Aorta (tissue), 5 donors: ENCODE data around the gene PBLD. TPM values are rescaled to one million over a fixed set of nuclear protein-coding genes. Genes with fewer than 3 reads are reported as not detected.
"Not testable (repeated sequence)": the region's sequence is repeated elsewhere in the genome, so short reads cannot be mapped to it uniquely, and the experiment has no call there.

Experiments used
- ATAC-seq: fragments of 200-7000 bp; cut with Tn5 transposase; one replicate; pipeline ENCODE4 v1.9.1; 2022; ENCODE audit warnings: moderate library complexity; ENCODE audit not compliant: low FRiP score
- DNase-seq, 2 donors: peaks; one replicate each; pipeline ENCODE4 v3.0.0-alpha.2; 2020
- H3K27ac ChIP-seq, 2 donors: one replicate each; pipeline ENCODE4 v1.5.1; 2013; ENCODE audit warnings: low read length in 2 of 2, mild to moderate bottlenecking in 2 of 2, moderate library complexity in 2 of 2, control low read depth in 1 of 2, inconsistent platforms in 1 of 2, low read depth in 1 of 2
- H3K27me3 ChIP-seq, 2 donors: one replicate each; pipeline ENCODE4 v1.6.1; 2013; ENCODE audit warnings: control low read depth in 1 of 2, low read length in 1 of 2, mild to moderate bottlenecking in 1 of 2, moderate library complexity in 1 of 2; ENCODE audit not compliant: insufficient read depth in 2 of 2, control insufficient read depth in 1 of 2
- H3K36me3 ChIP-seq, 2 donors: one replicate each; pipeline ENCODE4 v1.6.1; 2013; ENCODE audit warnings: control low read depth in 1 of 2, low read length in 1 of 2, mild to moderate bottlenecking in 1 of 2; ENCODE audit not compliant: insufficient read depth in 2 of 2, control insufficient read depth in 1 of 2
- H3K4me1 ChIP-seq, 2 donors: one replicate each; pipeline ENCODE4 v1.6.1; 2013; ENCODE audit warnings: low read length in 2 of 2, control low read depth in 1 of 2, mild to moderate bottlenecking in 1 of 2, moderate library complexity in 1 of 2; ENCODE audit not compliant: insufficient read depth in 2 of 2, control insufficient read depth in 1 of 2
- H3K4me3 ChIP-seq, 2 donors: one replicate each; pipeline ENCODE4 v1.5.1; 2013; ENCODE audit warnings: low read length in 2 of 2, control low read depth in 1 of 2, mild to moderate bottlenecking in 1 of 2
- H3K9me3 ChIP-seq: one replicate; pipeline ENCODE4 v1.6.1; 2013; ENCODE audit warnings: mild to moderate bottlenecking, low read length; ENCODE audit not compliant: control insufficient read depth
- WGBS, 2 donors: extraction: QIAGEN DNeasy Blood & Tissue Kit; methylation state at CpG; one replicate each; pipeline ENCODE4 v1.1.7; 2013; 5-methylcytosine and 5-hydroxymethylcytosine counted together
- intact Hi-C, 2 donors: fragments of 100-400 bp; cut with DNase I; formaldehyde crosslinking; loops; one replicate each; pipeline versions ENCODE4 v1.14.2 to v1.15.0; 2022
- polyA plus RNA-seq, 2 donors: library from polyadenylated mRNA; stranded (reverse); fragments of 200-250 nt; gene quantifications; one replicate each; pipeline ENCODE4 v1.2.3, GENCODE V29; 2013
- total RNA-seq, 2 donors: library from RNA; stranded (reverse); fragmentation: NEBNext Ultra II Directional; extraction: Animal tissue kit (Norgen Biotek cat#: 25700); gene quantifications; one replicate each; pipeline ENCODE4 v1.2.1, GENCODE V29; 2021
- donor health status: healthy with polysubstance abuse.
- donor health status: Bipolar disorder and iron deficiency.
- donor health status: DM: no; HTN: no; CAD: no.
- donor health status: DM: no; HTN: no; CAD: no.
- donor health status: DM: yes; HTN: yes; CAD: no.

The PBLD gene
- total and polyA plus RNA-seq, 4 donors = 5.8 to 36.8 (median 7.2) TPM

DNA sequence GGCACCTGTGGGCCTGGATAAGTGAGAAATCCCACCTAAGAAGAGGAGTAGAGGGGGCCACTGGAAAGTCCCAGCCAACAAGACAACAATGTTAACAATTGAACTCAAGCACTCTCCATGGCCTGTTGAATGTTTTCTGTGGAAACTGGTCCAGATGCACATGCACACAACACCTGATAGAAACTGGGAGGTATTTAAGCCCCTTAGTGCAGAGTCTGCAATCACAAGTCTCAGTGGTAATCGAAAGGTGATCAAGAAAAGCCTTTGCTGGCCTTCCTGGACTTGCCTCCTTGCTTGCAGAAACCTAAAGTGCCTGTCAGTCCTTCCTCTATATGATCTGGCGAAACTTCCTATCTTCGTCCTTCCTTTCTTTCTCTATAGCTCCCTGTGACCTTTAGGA lies 31.4 kb downstream of the PBLD start:
- no peaks in the 10 kb centered on the region for H3K36me3 ChIP-seq
- no peaks in the 10 kb centered on the region for H3K27me3 ChIP-seq
- no peaks in the 10 kb centered on the region for H3K9me3 ChIP-seq
- ATAC-seq (no peak), DNase-seq (no peak)
- WGBS, 2 donors = 91 to 95% methylated on average over 3 of the region's 3 CpGs
- no peaks in the 10 kb centered on the region for H3K4me1 ChIP-seq
- no peak overlapping the region for H3K4me3 ChIP-seq
- H3K27ac ChIP-seq = no peak overlapping the region
- intact Hi-C loops = no loop called here

- Histone ChIP-seq H3K27me3 (no peaks in the 10 kb centered on the region), H3K36me3 (peaks cover 0 to 2% of the 10 kb centered on the region in 2 donors), H3K4me1 (no peaks in the 10 kb centered on the region), H3K27ac (no peak overlapping the region), H3K4me3 (no peak overlapping the region), H3K9me3 (no peaks in the 10 kb centered on the region)
- ATAC-seq (no peak), DNase-seq (no peak)
- WGBS, 2 donors = 77 to 82% methylated on average over 9 of the region's 9 CpGs
- intact Hi-C loops = no loop called here
Observed at GRCh38 chr10:68296843-68297663, 35.7 kb downstream of the PBLD start.

DNA sequence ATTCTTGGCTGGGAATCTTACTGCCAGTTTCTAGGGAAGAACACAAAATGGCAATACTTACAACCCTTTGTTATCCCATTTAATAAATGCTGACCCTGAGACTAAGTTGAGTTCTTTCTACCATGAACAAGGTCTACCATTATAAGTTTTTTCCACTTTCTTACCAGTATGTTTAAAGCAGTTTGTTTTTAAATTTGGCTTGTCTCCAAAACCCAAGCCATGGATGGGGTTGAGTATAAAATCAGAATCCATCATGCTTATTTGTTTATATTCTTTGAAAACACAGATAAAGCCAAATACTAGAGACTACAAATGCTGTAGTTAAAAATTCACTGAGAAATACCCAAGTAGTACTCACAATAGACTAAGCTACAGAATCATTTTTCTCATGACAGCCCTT lies 42.0 kb downstream of the PBLD start:
- intact Hi-C loops = no loop called here
- Histone ChIP-seq H3K4me1 (no peaks in the 10 kb centered on the region), H3K4me3 (no peak overlapping the region), H3K27ac (no peak overlapping the region), H3K27me3 (no peaks in the 10 kb centered on the region), H3K36me3 (peaks cover 0 to 2% of the 10 kb centered on the region in 2 donors), H3K9me3 (no peaks in the 10 kb centered on the region)
- ATAC-seq = no peak
- no peak for DNase-seq

DNA sequence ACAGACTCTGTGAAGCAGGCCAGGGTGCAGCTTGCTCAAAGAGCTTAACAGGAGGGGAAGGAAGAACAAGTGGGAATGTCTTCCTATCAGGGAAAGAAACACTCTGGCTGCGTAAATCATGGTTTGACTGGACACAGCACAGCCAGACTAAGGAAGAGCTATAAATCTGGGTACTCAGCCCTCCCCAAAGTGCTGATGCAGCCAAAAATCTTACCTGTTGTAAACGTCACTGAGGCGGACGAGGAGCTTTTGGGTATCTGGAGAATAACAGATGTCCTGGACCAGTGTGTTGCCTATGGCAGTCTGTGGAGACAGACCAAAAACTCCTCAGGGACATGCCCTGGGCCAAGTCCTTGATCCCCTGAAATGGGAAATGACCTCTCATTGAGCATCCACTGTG lies 44.0 kb downstream of the PBLD start:
- WGBS, 2 donors = 93 to 96% methylated on average over 4 of the region's 4 CpGs
- intact Hi-C loops = no loop called here
- Histone ChIP-seq H3K27ac (no peak overlapping the region), H3K4me1 (no peaks in the 10 kb centered on the region), H3K36me3 (no peaks in the 10 kb centered on the region), H3K9me3 (no peaks in the 10 kb centered on the region), H3K4me3 (no peak overlapping the region), H3K27me3 (no peaks in the 10 kb centered on the region)
- ATAC-seq (no peak), DNase-seq (no peak)

DNA sequence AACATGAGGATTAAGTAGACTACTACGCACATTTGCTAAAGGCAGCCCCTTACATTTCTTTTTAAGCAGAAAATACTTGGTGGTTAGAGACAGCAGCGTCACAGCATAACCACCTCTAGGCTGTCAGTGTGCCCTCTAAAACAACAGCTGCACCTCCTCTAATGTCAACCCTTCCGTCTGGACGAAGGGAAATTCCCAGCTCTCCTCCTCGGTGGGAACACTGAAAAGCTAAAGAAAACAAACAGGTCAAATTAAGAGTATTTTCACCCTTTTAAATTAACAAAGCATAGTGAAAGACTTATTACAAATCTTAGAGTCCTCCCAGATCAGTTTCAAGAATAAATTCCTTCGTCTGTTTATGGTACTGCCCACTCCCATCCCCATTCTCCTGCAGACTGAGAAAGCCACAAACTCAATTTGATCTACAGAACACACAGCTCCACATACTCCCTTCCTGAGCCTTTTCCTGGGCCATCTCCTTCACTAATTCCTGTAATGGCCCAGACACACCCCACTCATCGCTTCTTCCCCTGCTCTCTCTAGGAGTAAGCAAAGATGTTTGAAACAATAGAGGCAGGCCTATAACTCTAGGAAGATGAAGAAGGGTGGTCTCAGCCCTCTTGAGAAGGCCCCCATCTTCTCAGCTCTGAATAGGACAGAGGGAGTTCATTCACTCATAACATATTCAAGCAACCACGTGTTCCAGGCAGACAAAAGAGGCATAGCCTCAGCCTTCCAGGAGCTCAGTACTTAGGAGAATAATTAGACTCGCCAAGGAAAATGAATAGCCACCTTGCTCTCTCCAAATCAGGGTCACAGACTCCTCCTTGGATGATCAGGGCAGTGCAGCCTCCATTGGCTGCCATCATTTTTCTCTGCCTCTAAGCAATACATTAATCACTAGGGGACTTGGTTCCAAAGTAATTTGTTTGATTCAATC lies 48.4 kb downstream of the PBLD start:
- no peak overlapping the region for H3K27ac ChIP-seq
- H3K9me3 ChIP-seq = no peaks in the 10 kb centered on the region
- H3K36me3 ChIP-seq = no peaks in the 10 kb centered on the region
- no peak for DNase-seq
- no peak for ATAC-seq
- intact Hi-C loops = no loop called here
- H3K4me3 ChIP-seq = no peak overlapping the region
- H3K4me1 ChIP-seq = no peaks in the 10 kb centered on the region
- no peaks in the 10 kb centered on the region for H3K27me3 ChIP-seq
- WGBS, 2 donors = 69 to 73% methylated on average over 9 of the region's 9 CpGs

- 94 to 97% methylated on average over 4 of the region's 4 CpGs for WGBS, 2 donors
- Histone ChIP-seq H3K27me3 (no peaks in the 10 kb centered on the region), H3K4me1 (no peaks in the 10 kb centered on the region), H3K36me3 (no peaks in the 10 kb centered on the region), H3K4me3 (no peak overlapping the region), H3K9me3 (no peaks in the 10 kb centered on the region), H3K27ac (no peak overlapping the region)
- intact Hi-C loops = no loop called here
- DNase-seq (no peak), ATAC-seq (no peak)
Observed at GRCh38 chr10:68280758-68281157, 52.0 kb downstream of the PBLD start.

GRCh38 chr10:68278906-68279753 lies 53.6 kb downstream of the PBLD start:
- ATAC-seq = not testable (repeated sequence)
- 96 to 98% methylated on average over 57 to 70 of the region's 70 CpGs for WGBS, 2 donors

GRCh38 chr10:68277814-68278213 lies 54.9 kb downstream of the PBLD start:
- H3K4me1 ChIP-seq, H3K9me3 ChIP-seq, H3K27ac ChIP-seq, ATAC-seq, H3K4me3 ChIP-seq, DNase-seq, H3K36me3 ChIP-seq, H3K27me3 ChIP-seq, intact Hi-C loops: not testable (repeated sequence)
- 96 to 98% methylated on average over 2 of the region's 2 CpGs for WGBS, 2 donors

More at GRCh38 chr10:68278906-68279753, 53.6 kb downstream of the PBLD start:
- H3K9me3 ChIP-seq, H3K36me3 ChIP-seq, H3K27ac ChIP-seq, DNase-seq, H3K27me3 ChIP-seq, H3K4me3 ChIP-seq, H3K4me1 ChIP-seq, intact Hi-C loops: not testable (repeated sequence)
